Kidney capillary endothelial cell (primary cell): ENCODE results near the gene TMCC3.

ENCODE experiments used
- DNase-seq: peaks from one replicate; pipeline ENCODE4 v3.0.0-alpha.2; 2018; ENCODE audit warnings: low spot score

Gene TMCC3

GRCh38 chr12:94671917-94672316 is 21.6 kb upstream of the TMCC3 start:
- no peak for DNase-seq

- DNase-seq = no peak
Observed at GRCh38 chr12:94670898-94671297, 20.5 kb upstream of the TMCC3 start.

GRCh38 chr12:94670075-94670474 is 19.7 kb upstream of the TMCC3 start:
- no peak for DNase-seq

DNA sequence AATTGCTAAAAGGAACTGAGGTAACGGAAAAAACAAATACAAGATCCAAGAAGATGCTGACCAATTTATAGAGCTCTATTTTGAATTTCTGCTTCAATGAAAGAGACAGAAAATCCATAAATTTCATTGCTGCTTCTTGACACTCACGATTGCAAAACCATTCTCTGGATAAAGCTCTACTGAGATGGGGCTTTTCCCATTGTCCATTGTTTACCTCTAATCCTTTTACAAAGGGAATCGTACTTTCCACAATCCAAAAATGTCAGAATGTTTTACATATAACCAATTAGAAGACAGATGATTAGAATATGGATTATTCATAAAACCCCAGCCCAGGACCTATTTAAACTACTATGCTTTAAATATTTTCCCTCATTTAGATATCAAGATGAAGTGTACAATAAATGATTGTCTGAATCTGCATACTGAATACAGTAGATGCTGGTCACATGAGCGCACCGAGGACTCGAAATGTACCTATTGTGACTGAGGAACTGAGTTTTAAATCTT is 16.7 kb upstream of the TMCC3 start:
- DNase-seq = no peak

DNA sequence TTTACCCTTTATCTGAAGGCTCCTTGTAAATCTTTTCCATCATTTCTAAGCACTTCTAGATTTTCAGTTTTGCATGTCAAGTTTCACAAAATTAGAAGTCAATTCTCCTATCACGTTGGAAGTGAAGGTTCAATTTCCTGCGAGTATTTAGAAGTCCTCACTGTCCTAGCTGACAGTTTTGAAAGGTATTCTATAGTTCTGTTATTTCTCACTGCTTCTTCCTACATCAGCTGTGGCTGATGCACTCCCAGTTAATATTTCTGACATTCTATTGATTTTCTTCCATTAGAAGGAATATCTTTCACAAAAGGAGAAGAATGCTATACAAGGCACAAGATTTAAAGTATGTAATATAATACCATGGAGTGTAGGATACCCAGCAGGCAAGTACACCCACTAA is 15.8 kb upstream of the TMCC3 start:
- no peak for DNase-seq

- no peak for DNase-seq
Observed at GRCh38 chr12:94663702-94664101, 13.3 kb upstream of the TMCC3 start.

DNA sequence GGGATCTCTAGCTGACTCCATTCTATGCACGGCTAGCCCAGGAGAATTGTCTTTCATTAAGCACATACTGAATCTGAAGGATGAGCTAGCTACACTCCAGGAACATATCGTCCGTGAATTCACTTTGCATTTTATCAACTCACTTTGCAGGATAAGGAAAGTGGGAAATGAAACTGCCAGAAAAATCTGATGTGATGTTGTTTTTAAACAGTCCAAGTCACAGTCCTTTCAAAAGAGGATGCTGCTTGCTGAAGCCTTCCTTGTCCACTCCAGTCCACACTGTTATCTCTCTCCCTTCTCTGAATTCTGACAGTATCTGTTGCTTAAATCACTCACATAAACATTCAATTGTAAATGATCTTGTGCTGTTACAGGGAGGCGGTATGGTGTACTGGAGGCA is 12.7 kb upstream of the TMCC3 start:
- DNase-seq = no peak

- no peak for DNase-seq
Observed at GRCh38 chr12:94660436-94660835, 10.1 kb upstream of the TMCC3 start.

DNA sequence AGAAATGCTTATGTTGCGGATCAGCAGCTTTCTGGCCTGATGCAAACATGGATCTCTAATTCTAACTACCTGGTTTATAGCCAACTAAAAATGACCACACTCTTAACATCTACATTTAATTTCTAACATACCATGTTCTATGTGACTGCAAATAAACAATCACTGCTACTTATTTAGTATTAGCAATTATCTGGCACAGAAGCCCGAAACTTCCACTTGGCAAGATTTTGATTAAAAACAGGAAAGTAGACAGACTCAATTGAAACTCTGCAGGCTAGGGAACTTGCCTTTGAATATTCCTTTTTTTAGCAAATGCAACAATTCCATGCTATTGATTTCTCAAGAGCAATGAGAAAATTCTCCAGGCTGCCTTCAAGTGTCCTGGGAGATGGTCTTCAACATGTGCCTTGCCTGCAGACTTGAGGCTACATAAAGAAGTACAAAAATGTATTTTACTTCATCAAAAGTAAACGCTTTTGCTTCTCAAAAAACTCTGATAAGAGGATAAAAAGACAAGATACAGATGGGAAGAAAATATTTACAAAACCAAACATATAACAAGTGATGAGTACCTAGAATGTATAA is 9.1 kb upstream of the TMCC3 start:
- DNase-seq = no peak

GRCh38 chr12:94658931-94659330 is 8.6 kb upstream of the TMCC3 start:
- DNase-seq = no peak

DNA sequence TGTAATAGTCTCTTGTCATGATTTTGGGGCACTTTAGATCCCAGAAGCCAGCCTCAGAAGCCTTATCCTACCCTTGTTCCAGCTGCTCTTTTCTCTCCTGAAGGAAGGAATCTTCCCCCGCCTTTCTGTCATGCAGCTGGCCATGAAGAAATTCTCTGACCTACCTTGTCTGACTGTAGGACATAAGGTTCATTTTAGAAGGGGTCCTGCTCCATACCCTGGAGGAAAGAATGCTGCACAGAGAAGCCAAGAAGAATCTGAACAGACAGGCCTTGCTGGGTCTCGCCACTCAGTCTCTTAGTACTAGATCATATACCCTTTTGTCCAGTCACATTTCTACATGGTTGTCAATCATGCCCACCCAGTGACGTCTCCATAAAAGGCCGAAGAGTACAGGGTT is 6.2 kb upstream of the TMCC3 start:
- no peak for DNase-seq

DNA sequence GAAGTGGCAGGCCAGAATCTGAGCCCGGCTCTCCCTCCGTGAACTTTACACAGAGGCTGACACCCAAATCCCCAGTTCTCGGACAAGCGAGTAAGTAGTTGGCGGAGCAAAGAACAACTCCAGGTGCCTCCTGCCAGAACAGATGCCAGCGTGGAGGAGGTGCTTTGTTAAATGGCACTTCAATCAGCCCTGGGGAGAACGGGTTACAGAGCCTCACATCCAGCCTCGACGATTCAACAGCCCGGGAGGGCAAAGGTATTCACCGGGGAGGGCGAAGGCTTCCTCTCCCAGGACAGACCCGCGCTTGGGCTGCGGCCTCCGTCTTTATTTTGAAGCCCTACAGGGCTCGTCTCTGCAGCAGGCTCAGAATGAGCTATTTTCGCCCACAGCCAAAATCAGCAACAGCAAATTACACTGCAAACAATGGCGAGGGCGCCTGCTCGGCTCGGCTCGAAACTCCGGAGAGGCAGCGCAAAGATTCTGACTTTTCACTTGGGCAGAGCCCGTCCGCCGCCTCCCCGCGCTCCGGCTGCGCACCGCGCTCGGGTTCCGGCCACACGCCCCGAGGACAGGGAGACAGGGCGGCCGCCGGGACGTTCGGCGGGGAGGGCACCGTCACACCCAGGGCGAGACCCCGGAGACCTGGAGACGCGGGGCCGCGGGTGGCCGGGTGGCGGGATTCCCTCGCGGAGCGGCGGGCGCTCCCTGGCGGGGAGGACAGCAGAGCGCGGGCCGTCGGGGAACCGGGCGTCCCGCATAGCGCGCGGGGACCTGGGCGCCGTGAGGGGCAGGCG is 811 bp downstream of the TMCC3 start:
- peak; percentile 38 for DNase-seq

- DNase-seq = peak; percentile 18
Observed at GRCh38 chr12:94648578-94648977, 1.8 kb downstream of the TMCC3 start.

DNA sequence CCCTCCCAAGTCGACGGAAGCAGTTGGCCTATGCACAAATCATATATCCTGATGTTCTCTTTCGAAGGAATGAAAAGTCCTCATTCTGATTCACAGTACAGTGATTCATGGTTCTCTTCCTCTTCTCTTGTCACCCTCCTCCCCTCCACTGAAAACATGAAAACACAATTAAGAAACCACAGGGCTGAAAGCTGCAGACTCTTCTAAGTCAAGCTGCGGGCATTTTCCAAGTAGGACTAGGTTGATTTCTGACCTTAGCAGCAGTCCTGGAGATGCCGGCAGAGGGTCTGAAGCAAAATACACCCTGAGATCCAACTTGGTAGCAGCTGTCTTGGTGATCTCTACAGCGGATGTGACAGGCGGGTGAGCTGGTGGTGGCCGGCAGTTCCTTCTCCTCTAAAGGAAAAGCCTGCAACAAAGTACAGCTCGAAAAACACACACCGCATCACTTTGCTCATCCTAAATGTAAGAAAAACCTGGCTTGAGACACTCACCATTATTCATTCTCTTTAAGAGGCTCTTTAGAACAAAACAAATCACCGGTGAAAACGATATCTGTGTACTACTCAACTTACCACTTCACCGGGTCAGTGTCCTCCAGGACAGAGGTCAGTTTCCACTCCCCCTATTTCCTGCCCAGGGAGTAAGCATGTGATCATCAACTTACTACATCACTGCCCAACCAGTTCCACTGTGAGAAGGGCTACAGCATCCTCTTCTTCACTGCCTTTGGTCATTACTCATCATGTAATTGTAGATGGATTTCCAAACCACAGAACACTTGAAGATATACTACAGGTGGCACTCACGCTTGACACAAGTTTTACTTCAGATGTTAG is 6.0 kb downstream of the TMCC3 start:
- peak; percentile 89 for DNase-seq

DNA sequence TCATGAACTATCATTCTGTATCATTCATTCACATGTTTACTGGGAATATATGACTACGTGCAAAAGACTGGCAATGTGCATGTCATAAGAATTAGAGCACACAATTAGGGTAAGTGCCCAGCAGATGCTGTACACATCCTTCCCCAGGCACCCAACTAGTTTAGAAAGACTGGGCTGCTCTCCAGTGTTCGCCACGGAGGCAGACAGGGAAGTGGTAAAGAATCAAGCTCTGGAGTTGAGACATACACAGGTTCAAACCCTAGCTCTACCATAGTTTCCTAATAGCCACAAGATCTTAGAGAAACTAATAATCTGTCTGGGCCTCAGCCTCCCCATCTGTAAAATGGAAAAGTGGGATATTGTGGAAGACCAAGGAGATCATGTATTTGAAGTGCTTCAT is 6.8 kb downstream of the TMCC3 start:
- DNase-seq = no peak

GRCh38 chr12:94641283-94641682 is 9.1 kb downstream of the TMCC3 start:
- no peak for DNase-seq

GRCh38 chr12:94640134-94640928 is 10.0 kb downstream of the TMCC3 start:
- no peak for DNase-seq

- no peak for DNase-seq
Observed at GRCh38 chr12:94638521-94638920, 11.8 kb downstream of the TMCC3 start.

DNA sequence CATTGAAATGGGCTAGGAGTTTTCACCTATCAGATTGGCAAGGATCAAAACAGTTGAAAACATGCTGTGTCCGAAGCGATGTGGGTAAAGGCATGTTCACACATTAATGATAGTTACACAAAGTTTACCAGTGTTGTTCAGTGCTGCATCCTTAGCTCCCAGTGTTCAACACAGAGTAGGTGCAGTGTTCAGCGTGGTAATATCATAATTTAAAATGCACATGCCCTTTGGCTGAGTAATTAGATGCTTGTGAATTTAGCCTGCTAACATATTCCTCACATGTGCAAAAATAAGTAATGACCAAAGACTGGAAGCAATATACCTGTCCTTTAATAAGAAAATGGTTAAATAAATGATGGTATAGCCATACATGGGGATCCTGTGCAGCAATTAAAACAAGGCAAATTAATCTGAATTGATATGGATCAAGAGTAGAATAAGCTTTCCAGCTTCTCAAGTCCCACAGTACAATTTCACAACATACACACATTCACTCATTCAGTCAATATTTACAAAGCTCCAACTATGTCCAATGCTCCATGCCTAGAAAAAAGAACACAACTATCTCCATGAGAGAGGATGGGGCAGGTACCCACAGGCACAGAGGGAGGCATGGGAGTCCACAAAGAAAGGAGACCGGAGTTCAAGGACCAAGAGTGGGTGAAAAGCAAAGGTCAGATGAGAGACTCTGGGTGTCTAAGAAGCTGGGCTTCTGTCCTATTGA is 12.8 kb downstream of the TMCC3 start:
- DNase-seq = no peak

DNA sequence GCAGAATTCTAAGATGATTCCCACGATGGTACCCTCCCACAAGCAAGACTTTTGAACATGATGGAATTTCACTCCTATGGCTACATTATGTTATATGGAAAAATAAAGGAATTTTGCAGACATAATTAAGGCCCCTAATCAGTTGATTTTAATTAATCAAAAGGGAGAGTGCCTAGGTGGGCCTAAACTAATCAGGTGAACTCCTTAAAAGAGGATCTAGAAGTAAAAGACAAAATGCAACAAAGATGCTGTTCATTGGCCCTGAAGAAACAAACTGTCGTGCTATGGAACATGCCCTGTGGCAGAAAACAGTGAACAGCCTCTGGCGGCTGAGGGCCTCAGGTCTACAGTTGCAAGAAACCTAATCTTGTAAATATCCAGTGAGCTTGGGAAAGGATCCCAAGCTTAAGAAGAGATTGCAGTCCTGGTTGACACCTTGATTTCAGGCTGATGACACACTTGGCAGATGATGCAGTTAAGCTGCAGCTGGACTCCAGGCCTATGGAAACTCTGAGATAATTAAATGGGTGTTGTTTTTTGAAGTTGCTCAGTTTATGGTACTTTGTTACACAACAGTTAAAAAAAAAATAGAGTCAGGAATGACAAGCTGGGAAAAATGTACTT is 13.8 kb downstream of the TMCC3 start:
- DNase-seq = no peak

GRCh38 chr12:94634717-94635116 is 15.6 kb downstream of the TMCC3 start:
- DNase-seq = no peak
